HPDE6-E6E7 (cell line): Measurements from ENCODE around the gene ZNF17.
A peak's percentile ranks its signal among the peaks of the same experiment; 100 is the strongest.

Experiments
- DNase-seq: peaks from one replicate; pipeline ENCODE4 v3.0.0; 2011; ENCODE audit warnings: missing footprints; ENCODE audit errors: extremely low spot score

ZNF17 gene

GRCh38 chr19:57434386-57435061, 23.6 kb downstream of the ZNF17 start:
- no peak for DNase-seq

GRCh38 chr19:57435062-57435978, 24.4 kb downstream of the ZNF17 start, which contains the start of gene ZNF749:
ZNF749 (plus strand) TSS chr19:57435325; CDS start chr19:57435579, 254 bp downstream.
- peak; percentile 93 for DNase-seq

GRCh38 chr19:57436417-57436816, 25.5 kb downstream of the ZNF17 start:
- DNase-seq, result no peak

GRCh38 chr19:57437931-57438330, 27.0 kb downstream of the ZNF17 start:
- DNase-seq, result no peak

GRCh38 chr19:57438925-57439324, 28.0 kb downstream of the ZNF17 start:
- no peak for DNase-seq

- no peak for DNase-seq
Observed at GRCh38 chr19:57441979-57442752, 31.2 kb downstream of the ZNF17 start.

GRCh38 chr19:57443121-57443696, 32.2 kb downstream of the ZNF17 start:
- DNase-seq, result no peak

- no peak for DNase-seq
Observed at GRCh38 chr19:57452307-57452706, 41.3 kb downstream of the ZNF17 start.

- no peak for DNase-seq
Observed at GRCh38 chr19:57465680-57466381, 54.9 kb downstream of the ZNF17 start.

GRCh38 chr19:57466489-57466888, 55.5 kb downstream of the ZNF17 start:
- DNase-seq, result no peak
